Neutrophil (primary cell): ENCODE results near the gene MRPL46.
"Not testable (repeated sequence)": the region's sequence is repeated elsewhere in the genome, so short reads cannot be mapped to it uniquely, and the experiment has no call there.

Experiments
- H3K27ac ChIP-seq: fragments of 200-600 bp; sonication (generic); 2 replicates; pipeline ENCODE4 v1.5.1; 2016; ENCODE audit warnings: mild to moderate bottlenecking, moderate library complexity
- H3K27me3 ChIP-seq: fragments of 200-600 bp; sonication (generic); 2 replicates; pipeline ENCODE4 v1.6.0; 2016; ENCODE audit warnings: mild to moderate bottlenecking
- H3K36me3 ChIP-seq: fragments of 200-600 bp; sonication (generic); 2 replicates; pipeline ENCODE4 v1.5.1; 2017
- H3K4me1 ChIP-seq, 2 experiments: fragments of 200-600 bp in 1 of 2; sonication (generic) in 1 of 2; 1 replicate in 1 of 2; 2 replicates in 1 of 2; pipeline versions ENCODE4 v1.5.1 to v1.6.1; 2013 to 2016; ENCODE audit warnings: low read depth in 1 of 2, low read length in 1 of 2, mild to moderate bottlenecking in 1 of 2, moderate library complexity in 1 of 2; ENCODE audit not compliant: control insufficient read depth in 1 of 2, insufficient read depth in 1 of 2
- H3K4me3 ChIP-seq, 2 experiments: fragments of 200-600 bp in 1 of 2; sonication (generic) in 1 of 2; 1 replicate in 1 of 2; 2 replicates in 1 of 2; pipeline ENCODE4 v1.5.1; 2013 to 2016; ENCODE audit warnings: low read depth in 1 of 2, low read length in 1 of 2, mild to moderate bottlenecking in 1 of 2, moderate library complexity in 1 of 2
- H3K9me3 ChIP-seq: fragments of 200-600 bp; sonication (generic); 2 replicates; pipeline ENCODE4 v1.5.1; 2016
- CTCF ChIP-seq: fragments of 200-600 bp; sonication (generic); IDR thresholded peaks from 2 replicates; pipeline ENCODE4 v1.5.1; 2016; ENCODE audit warnings: antibody characterized with exemption

MRPL46 gene

GRCh38 chr15:88441076-88441730 is 26.0 kb downstream of the MRPL46 start:
- H3K36me3 ChIP-seq: no peaks in the 10 kb centered on the region
- H3K27ac ChIP-seq: no peak overlapping the region
- H3K4me1 ChIP-seq: no peaks in the 10 kb centered on the region
- H3K9me3 ChIP-seq: no peaks in the 10 kb centered on the region
- no peak for TF ChIP-seq CTCF
- peaks cover 21% of the 10 kb centered on the region for H3K27me3 ChIP-seq
- no peak overlapping the region for H3K4me3 ChIP-seq

GRCh38 chr15:88440021-88440420 is 27.2 kb downstream of the MRPL46 start:
- no peaks in the 10 kb centered on the region for H3K4me1 ChIP-seq
- H3K36me3 ChIP-seq: no peaks in the 10 kb centered on the region
- H3K27me3 ChIP-seq: peaks cover 31% of the 10 kb centered on the region
- H3K4me3 ChIP-seq: no peak overlapping the region
- TF ChIP-seq CTCF: no peak
- no peak overlapping the region for H3K27ac ChIP-seq
- H3K9me3 ChIP-seq: no peaks in the 10 kb centered on the region

- peaks cover 37% of the 10 kb centered on the region for H3K27me3 ChIP-seq
- no peak for TF ChIP-seq CTCF
- no peak overlapping the region for H3K27ac ChIP-seq
- H3K4me1 ChIP-seq: no peaks in the 10 kb centered on the region
- H3K4me3 ChIP-seq: no peak overlapping the region
- H3K36me3 ChIP-seq: no peaks in the 10 kb centered on the region
- no peaks in the 10 kb centered on the region for H3K9me3 ChIP-seq
Measured at GRCh38 chr15:88438181-88438580, 29.0 kb downstream of the MRPL46 start.

GRCh38 chr15:88434106-88434505 is 33.1 kb downstream of the MRPL46 start:
- H3K27ac ChIP-seq, H3K9me3 ChIP-seq, H3K4me1 ChIP-seq, H3K4me3 ChIP-seq, H3K36me3 ChIP-seq: not testable (repeated sequence)
- peaks cover 25% of the 10 kb centered on the region for H3K27me3 ChIP-seq

GRCh38 chr15:88433046-88433685 is 34.0 kb downstream of the MRPL46 start:
- Histone ChIP-seq H3K36me3 (no peaks in the 10 kb centered on the region), H3K27ac (no peak overlapping the region), H3K9me3 (no peaks in the 10 kb centered on the region), H3K4me1 (no peaks in the 10 kb centered on the region), H3K27me3 (peaks cover 33% of the 10 kb centered on the region), H3K4me3 (no peak overlapping the region)
- TF ChIP-seq CTCF: no peak

- Histone ChIP-seq H3K4me3 (no peak overlapping the region), H3K36me3 (no peaks in the 10 kb centered on the region), H3K27ac (no peak overlapping the region), H3K27me3 (peaks cover 47% of the 10 kb centered on the region), H3K9me3 (no peaks in the 10 kb centered on the region), H3K4me1 (no peaks in the 10 kb centered on the region)
- TF ChIP-seq CTCF: no peak
Measured at GRCh38 chr15:88431441-88431840, 35.7 kb downstream of the MRPL46 start.
